Measurements from ENCODE around the gene CTTNBP2NL. TPM values are rescaled to one million over a fixed set of nuclear protein-coding genes. Genes with fewer than 3 reads are reported as not detected.

The CTTNBP2NL gene
- total and polyA plus RNA-seq, 2 experiments from 2014 or later = 18.5 to 31.0 TPM

GRCh38 chr1:112510340-112510739 lies 114.3 kb downstream of the CTTNBP2NL start:
- H3K9me2 ChIP-seq (ENCODE audit: insufficient read depth) = no peaks in the 10 kb centered on the region
- Mint-ChIP-seq H3K4me1 (peaks cover 29% of the 10 kb centered on the region), H3K27me3 (ENCODE audit: insufficient read depth, low read depth, poor library complexity) (peaks cover 45% of the 10 kb centered on the region), H3K27ac (no peak overlapping the region), H3K36me3 (ENCODE audit: low read depth) (no peaks in the 10 kb centered on the region), H3K4me3 (peak overlapping the region; percentile 76), H3K9me3 (no peaks in the 10 kb centered on the region; the same call in 2 of the 3 replicates)
- DNase-seq (ENCODE audit: low spot score) (peak; percentile 54), ATAC-seq (no peak)
- no peak overlapping the region for H3K27ac ChIP-seq (ENCODE audit: low read depth)
- no peaks in the 10 kb centered on the region for H3K36me3 ChIP-seq (ENCODE audit: insufficient read depth)
- H4K20me1 ChIP-seq (replicated peaks; ENCODE audit: insufficient read depth) = peaks cover 10% of the 10 kb centered on the region; the same call in 1 of the 2 replicates
- peak overlapping the region; percentile 100 for H2AFZ ChIP-seq
- H3K4me1 ChIP-seq (ENCODE audit: insufficient read depth) = peaks cover 36% of the 10 kb centered on the region
- H3K27me3 ChIP-seq (ENCODE audit: insufficient read depth) = peaks cover 78% of the 10 kb centered on the region
- H3K4me2 ChIP-seq = peak overlapping the region; percentile 99
- H3K79me2 ChIP-seq (replicated peaks; ENCODE audit: insufficient read depth) = no peaks in the 10 kb centered on the region
- H3F3A ChIP-seq (replicated peaks; ENCODE audit: low read depth) = peaks cover 7% of the 10 kb centered on the region; the same call in 1 of the 2 replicates
- peak; percentile 29 for TF ChIP-seq EZH2 (IDR thresholded peaks at IDR 0.05; ENCODE audit: low read depth, unreplicated experiment)
- no peak for TF ChIP-seq CREB1 (CRISPR knock-in tag; IDR thresholded peaks at IDR 0.05; ENCODE audit: low read depth)
- peak overlapping the region; percentile 92 for H3K4me3 ChIP-seq

Small RNA genes within 50 kb of the gene (microRNA-seq; reads per million reads assigned to microRNA genes)
- gene MIR4256 = not detected

Small RNA genes within 50 kb of the gene (small RNA-seq; reads per million reads assigned to genes)
- gene RF01210 (ENCODE audit: low replicate concordance) = not detected

Other genes with a start within 250 kb of the CTTNBP2NL start
- gene WNT2B, start 112.8 kb downstream of the CTTNBP2NL start, total RNA-seq (2014; rRNA removed; shearing (Covaris generic)) = 0.12 and 0.90 TPM in 2 replicates
- 0.37 and 0.50 TPM in 2 replicates for gene WNT2B, start 112.8 kb downstream of the CTTNBP2NL start, polyA plus RNA-seq (2016; fragmentation: Nextera tagmentation; extraction: Ambion mirVana)
- gene ST7L, start 222.9 kb downstream of the CTTNBP2NL start, total RNA-seq (2014; rRNA removed; shearing (Covaris generic)) = 18.2 and 30.0 TPM in 2 replicates
- gene ST7L, start 222.9 kb downstream of the CTTNBP2NL start, polyA plus RNA-seq (2016; fragmentation: Nextera tagmentation; extraction: Ambion mirVana) = 20.6 and 21.0 TPM in 2 replicates
- 161 and 182 TPM in 2 replicates for gene CAPZA1, start 223.6 kb downstream of the CTTNBP2NL start, total RNA-seq (2014; rRNA removed; shearing (Covaris generic))
- gene CAPZA1, start 223.6 kb downstream of the CTTNBP2NL start, polyA plus RNA-seq (2016; fragmentation: Nextera tagmentation; extraction: Ambion mirVana) = 120 and 147 TPM in 2 replicates